ENCODE measurements around the gene PIERCE2.
A peak's percentile ranks its signal among the peaks of the same experiment; 100 is the strongest.
"Not testable (repeated sequence)": the region's sequence is repeated elsewhere in the genome, so short reads cannot be mapped to it uniquely, and the experiment has no call there.

PIERCE2 gene

GRCh38 chr15:55408012-55408928, at the start of gene PIERCE2, which contains the start of gene CCPG1:
PIERCE2 (plus strand) TSS chr15:55408495; CDS start chr15:55408769, 274 bp downstream.
CCPG1 (minus strand) TSS chr15:55408359; CDS start chr15:55389424, 18,935 bp downstream.
- DNase-seq: peak; percentile 85

GRCh38 chr15:55360256-55360655, 48.0 kb upstream of the PIERCE2 start:
- DNase-seq: no peak

- no peak for DNase-seq
These were observed 47.2 kb upstream of the PIERCE2 start for GRCh38 chr15:55361048-55361447.

- no peak for DNase-seq
These were observed 45.7 kb upstream of the PIERCE2 start for GRCh38 chr15:55362641-55363040.

DNA sequence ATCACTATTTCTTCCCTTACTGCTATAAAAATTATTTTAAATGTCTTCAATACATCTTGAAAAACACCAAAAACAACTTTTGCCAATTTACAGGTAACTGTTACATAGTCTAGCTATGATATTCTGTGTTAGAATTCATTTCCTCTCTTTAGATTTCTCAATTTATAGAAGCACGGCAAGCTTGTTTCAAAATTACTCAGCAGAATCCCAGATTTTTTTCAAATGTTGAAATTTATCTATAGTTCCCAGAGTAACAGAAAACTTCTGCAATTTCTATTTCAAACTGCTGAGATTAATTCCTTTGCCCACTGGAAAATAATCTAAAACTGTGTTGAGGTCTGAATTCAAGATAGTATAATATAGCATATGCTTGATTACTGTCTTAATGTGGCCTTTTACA, 41.3 kb upstream of the PIERCE2 start:
- DNase-seq: no peak

DNA sequence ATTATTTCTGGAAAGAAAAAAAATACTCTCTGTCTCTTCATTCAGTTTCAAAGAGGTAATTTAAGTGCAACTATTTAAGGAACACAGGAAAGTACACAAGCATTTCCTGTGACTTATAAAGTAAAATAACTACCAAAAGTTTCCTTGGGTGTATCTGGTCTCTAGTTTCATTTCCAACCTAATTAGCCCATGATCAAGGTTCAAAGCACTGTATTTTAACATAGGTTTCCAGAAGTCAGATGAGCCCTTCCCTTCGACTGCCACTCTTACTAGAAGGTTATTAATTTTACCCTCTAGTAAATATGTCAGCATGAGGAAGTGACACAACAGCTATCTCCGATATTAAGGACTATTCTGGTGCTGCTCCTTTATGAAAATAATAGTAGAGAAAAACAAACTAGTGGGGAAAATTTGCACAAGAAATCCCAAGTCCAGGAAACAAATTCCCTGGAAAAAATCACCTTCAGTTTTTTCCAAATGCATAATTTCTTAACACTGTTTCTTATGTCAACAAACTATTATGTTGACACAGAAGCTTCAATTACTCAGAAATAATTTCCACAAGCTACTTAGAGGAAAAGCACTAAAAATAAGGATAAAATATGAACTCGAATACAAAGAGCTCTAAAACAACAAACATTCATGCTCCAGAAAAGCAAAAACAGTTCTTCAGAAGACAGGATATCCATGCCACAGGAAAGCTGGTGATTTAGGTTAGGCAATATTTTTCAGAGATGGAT, 35.4 kb upstream of the PIERCE2 start:
- DNase-seq: no peak

GRCh38 chr15:55379095-55379494, 29.2 kb upstream of the PIERCE2 start:
- DNase-seq: no peak

GRCh38 chr15:55381595-55381994, 26.7 kb upstream of the PIERCE2 start:
- DNase-seq: no peak

GRCh38 chr15:55383687-55384086, 24.6 kb upstream of the PIERCE2 start:
- no peak for DNase-seq

GRCh38 chr15:55387027-55387426, 21.3 kb upstream of the PIERCE2 start:
- no peak for DNase-seq

DNA sequence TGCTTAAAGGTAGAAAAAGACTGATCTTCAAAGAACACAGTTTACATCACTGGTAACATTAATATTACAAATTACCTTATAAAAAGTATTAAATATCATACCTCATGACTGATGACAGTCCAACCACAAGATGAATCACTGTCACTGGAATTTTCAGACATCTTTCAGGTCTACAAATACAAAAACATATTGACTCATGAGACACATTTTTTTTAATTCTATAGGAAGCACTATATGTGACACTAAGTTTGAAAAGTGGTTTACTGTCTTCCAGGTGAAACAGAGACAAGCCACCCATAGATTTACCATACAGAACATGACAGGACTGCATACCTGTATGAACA, 19.1 kb upstream of the PIERCE2 start:
- DNase-seq: no peak

DNA sequence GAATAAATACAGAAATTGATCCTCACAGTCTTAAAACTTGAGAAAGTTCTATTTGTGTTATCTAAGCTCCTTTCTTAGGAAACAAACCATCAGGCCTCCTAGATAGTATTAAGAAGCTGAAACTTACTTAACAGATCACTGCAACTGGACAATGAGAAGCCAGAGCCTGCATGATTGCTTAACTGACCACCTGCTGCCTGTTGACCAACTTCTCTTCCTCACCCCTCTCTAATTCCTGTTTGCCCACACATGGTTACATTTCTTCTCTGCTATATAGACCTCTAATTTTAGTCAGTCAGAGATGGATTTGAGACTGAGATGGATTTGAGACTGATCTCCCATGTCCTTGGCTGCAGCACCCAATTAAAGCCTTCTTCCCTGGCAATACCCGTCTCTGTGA, 13.6 kb upstream of the PIERCE2 start:
- no peak for DNase-seq

DNA sequence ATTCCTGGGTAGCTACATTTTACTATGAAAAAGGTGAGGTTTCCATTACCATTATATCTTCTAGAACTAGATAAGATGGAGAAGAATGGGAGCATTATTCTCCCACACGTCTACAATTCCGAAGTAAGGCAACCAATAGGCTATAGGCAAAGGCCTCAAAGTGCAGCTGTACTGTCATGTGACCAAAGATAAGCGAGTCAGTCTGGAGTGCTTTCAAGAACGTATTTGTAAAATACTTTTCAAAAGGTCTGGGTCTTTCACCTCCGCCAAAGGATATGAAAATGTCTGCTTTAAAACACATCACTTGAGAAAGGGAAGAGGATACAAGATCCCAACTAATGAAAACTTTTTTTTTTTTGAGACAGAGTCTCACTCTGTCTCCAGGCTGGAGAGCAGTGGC, 10.1 kb upstream of the PIERCE2 start:
- DNase-seq: no peak

- not testable (repeated sequence) for DNase-seq
These were observed 8.2 kb upstream of the PIERCE2 start for GRCh38 chr15:55400050-55400449.

GRCh38 chr15:55401786-55402246, 6.5 kb upstream of the PIERCE2 start:
- no peak for DNase-seq

DNA sequence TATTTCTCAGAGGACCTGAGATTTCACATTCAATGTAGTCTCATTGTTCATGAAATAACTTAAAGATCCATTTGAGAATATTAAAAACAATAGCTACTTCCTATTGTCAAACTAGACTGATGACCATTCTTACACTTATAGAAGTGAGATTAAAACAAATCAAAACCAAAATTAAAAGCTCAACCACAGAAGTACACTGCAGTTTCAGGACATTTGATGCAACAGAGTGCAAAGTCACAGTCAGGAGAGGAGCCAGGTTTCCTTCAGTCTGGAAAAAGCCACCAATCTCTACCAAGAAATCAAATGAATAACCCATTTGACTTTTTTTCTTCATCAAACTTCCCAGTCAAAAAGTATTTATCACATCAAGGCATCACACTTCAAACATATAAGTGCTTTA, 5.6 kb upstream of the PIERCE2 start:
- no peak for DNase-seq

DNA sequence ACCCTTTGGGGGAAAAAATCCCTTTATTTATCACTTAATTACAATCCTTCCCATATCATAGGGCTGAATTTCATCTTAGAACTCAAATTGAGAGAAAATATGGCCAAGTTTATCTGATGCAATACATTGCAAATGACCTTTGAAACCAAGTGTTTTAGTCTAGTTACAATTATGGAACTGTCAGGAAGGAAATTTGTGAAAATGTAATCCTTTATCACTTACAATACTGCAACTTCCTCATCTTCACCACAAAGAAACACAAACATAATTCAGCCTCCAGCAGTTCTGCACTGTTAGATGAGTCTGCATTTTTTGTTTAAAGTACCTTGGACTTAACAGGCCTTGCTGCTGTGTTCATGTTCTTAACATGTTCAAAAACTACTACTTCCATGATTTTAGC, 4.8 kb upstream of the PIERCE2 start:
- DNase-seq: no peak

DNA sequence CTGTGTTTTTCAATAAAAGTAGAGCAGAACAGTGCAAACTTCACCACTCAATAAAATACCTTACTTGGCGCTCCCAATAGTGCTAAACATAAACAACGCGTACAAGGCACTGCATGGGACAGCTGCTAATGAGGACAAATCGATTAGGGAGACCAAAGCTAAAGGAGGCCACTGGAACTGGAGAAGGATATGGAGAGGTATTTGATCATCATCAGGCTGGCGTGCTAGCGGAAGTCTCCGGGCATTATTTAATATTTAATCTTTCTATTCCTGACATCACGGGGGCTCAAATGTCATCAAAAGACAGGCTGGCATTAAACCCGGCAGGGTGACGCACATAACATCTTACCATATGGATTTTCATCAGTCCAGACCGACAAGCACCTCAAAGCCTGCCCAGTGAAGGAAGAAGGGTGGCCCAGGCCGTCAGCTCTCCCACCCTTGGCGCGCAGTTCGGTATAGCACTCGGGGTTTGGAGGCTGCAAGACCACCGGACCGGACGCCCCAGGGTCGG, 740 bp upstream of the PIERCE2 start:
- DNase-seq: peak; percentile 16

GRCh38 chr15:55408976-55409375, 681 bp downstream of the PIERCE2 start:
- DNase-seq: not testable (repeated sequence)

- not testable (repeated sequence) for DNase-seq
These were observed 9.4 kb downstream of the PIERCE2 start for GRCh38 chr15:55417678-55418077.

- DNase-seq: no peak
These were observed 12.0 kb downstream of the PIERCE2 start for GRCh38 chr15:55420171-55420866.

DNA sequence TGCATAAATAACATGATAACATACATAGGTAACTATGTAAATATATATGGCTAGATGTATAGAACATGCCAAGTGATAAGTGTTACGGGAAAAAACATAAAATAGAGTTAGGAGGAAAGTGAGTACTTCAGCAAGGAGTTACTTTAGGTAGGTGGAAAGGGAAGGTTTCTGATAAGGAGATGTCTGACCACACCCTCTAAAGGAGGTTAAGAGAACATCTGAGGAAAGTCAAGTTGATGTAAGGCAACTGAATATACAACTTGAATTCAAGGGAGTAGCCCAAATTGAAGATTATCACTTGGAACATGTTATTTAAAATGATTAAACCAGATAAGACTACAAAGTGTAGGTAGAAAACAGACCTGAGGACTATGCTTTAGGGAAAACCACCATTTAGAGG, 13.8 kb downstream of the PIERCE2 start:
- DNase-seq: no peak
